Right kidney (tissue), 1 donor: ENCODE results near the gene MLLT10.
"Not testable (repeated sequence)": the region's sequence is repeated elsewhere in the genome, so short reads cannot be mapped to it uniquely, and the experiment has no call there.

Experiments used
- DNase-seq: peaks from one replicate; pipeline ENCODE4 v3.0.0-alpha.2; 2016

The MLLT10 gene

DNA sequence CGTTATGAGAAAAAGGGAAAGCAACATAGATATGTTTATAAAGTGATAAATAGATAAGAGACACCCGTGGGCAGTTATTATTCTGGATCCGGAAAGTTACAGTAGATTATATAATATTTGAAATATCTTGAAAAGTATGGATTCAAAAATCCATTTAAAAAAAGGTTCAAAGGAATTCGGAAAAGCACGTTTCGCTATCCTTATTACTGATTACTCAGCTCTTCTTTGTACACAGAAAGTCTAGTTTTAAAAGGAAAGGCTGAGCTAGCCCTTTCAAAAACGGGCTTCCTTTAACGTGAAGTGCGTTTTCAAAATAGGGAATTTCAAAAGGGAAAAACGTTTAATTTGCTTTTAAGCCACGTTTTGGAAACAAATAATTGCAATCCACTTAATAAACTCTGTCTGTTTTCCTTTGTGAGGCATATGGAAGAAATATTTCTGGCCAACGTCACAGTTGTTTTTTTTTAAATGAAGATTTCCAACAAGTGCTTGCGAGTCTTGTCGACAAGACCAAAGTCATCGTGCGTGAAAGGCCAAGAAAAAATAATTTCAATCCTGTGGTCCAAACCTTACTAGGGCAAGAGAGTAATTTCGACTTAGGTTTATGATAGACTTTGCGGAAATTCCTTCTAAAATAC, 6.3 kb upstream of the MLLT10 start:
- DNase-seq, result peak; percentile 69

DNA sequence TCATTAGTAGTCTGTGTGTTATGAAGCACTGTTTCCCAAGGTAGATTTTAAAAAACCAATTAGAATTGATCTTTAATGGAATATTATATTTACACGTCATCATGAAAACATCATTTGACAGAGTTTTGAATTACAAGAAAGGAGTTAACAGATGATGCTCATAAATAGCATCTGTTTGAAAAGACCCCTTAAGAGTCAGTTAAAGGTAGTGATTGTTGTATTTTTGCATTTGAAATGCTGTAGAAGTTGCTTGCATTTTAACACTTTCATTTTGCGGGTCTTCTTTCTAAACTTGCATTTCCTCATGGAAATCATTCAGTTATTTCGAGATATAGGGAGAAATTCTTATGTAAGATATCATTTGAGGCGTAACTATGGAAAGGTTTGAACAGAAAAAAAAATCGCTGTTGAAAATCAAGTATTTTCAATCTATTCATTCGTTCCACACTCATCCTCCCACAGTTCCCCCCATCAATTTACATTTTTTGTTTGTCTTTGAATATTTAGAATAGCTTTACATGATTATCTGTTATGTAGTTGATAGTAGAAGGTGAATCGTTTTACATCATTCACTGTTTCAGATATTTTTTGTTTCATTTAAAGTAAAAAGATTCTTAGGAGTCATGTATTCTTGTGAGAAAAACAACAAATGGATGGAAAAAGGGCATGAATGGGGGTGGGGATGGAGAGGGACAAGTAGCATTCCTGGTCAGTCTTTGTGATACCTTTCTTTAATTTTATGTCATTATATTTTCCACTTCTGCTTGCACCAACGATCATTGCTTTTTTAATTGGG, 5.6 kb upstream of the MLLT10 start:
- DNase-seq, result peak; percentile 73

DNA sequence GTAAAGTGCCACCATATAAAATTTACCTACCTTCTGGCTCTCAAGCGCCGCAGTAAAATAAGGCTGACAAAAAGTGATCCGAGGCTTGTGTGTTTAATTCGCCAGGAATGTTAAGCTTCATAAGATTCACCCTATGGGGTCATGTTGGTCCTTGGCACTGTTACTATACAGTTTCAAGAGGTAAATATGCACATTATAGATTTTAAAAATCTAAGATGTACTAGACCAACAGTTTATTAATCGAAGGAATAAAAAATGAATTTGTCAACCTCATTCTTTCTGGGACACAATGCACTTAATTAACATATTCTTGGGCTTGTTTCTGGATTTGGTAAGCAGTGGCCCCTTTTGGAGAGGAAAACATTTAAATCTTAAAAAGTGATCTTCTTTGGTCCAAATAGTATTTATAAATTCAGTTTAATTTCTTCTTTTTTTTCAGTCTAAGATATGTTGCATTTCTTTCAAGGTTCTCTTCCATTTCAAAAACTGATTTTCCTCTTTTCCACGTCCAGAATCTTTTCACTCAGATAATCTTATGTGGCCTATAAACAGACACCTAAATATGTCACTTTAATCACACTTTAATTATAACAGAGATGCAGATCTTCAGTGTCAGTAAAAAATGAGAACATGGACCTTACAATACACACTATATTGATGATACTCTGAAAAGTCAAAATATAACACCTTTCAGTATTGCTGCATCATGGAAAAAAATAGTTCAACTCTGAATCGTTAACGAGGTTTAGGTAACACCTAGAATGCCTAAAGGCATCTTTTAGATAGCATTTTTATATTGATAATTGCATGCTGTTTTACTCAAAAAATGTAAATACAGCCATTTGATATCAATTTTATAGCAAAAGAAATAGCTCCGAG, 4.8 kb upstream of the MLLT10 start:
- DNase-seq, result no peak

DNA sequence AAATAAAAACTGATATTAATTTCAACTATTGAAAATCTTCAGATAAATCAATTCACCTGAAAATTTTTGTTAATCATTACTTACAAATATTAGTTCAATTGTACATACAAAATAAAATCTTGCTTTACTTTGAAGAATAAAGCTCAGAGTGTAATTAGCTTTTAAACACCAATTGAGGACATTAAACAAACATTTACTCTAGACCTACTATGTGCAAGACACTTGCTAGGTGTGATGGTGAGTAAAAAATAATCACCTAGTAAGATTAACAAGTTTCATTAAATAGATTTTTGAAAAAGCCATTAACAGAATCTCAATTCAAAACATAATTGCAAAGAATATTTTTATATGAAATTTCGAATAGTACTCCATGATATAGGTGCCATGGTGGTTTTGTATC, 3.9 kb upstream of the MLLT10 start:
- DNase-seq, result no peak

DNA sequence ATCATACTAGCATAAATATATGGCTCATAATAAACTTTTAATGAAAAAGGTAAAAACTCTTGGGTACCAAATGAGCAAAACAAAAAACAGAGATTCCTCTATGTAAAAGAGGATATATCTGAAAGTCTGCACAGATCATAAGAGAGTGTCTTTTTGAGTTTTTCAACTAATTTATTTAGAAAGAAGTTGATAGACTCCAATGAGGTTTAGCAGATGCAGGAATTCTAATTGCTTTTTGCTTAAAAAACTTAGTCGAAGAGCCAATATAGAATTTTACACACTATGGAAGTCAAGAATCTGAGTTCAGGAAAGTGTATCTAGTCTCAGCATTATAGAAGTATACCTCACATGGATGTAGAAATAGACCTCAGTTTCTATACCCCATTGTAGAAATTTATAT, 3.4 kb upstream of the MLLT10 start:
- DNase-seq, result peak; percentile 10

DNA sequence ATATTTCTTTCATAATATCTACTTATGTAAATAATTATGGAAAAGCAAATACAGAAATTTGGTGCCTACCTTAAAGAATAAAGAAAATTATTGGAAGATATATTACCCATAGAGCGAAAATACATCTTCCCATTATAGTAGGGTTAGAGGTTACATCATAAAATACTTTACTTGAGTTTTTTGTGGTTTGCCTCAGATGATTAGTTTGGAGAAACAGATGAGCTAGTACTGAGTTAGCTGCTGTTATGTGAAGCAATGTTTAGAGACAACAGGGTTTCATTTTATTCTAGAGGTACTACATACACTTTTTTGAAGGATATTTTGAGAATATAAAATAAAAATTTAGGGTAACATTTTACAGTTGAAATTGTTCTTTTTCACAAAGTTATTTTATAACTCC, 2.9 kb upstream of the MLLT10 start:
- no peak for DNase-seq

DNA sequence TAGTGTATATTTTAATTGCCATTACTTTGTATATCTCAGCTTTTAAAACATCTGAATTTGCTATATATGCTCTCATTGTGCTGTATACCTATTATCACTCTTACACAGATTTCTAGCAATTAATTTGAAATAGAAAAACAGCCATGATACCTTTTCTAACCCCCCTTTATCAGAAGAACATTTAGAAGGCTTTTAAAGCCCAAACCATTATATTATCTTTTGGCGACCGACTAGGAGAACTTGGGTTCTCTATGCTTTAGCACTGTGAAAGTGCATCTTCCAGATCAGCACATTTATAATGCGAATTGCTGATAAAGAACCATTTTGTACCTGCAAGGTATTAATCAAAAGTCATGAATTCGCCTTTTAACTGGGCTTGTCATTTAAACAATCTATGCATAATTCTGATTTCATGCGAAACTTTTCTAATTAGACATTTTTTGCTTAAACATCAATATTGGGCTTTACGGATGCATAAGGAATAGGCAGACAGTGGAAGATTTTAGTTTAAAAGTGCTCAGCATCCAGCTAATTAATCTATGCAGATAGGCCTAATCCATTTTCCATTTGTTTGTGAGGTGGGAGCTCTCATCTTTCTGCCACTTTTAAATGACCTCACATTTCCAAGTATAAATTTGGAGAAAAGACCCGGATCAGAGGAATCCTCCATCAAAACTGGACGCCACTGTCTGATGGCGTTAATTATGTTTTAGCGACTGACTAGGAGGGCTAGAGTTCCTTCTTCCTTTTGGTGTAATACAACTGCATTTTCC, 1.2 kb upstream of the MLLT10 start:
- no peak for DNase-seq

DNA sequence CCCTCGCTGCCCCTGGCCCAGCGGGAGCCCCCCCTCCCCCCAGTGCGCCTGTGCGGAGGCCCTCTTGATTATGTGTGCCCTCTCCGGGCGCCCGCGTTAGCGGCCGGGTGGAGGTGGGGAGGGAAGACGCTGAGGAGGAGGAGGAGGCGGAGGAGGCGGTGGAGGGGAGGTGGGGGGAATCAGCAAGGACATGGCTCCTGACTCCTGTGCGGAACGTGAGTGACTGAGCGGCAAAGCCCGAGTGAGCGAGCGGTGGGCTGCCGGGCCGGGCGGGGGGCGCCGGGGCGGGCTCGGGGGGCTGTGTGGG, 201 bp downstream of the MLLT10 start:
- no peak for DNase-seq

DNA sequence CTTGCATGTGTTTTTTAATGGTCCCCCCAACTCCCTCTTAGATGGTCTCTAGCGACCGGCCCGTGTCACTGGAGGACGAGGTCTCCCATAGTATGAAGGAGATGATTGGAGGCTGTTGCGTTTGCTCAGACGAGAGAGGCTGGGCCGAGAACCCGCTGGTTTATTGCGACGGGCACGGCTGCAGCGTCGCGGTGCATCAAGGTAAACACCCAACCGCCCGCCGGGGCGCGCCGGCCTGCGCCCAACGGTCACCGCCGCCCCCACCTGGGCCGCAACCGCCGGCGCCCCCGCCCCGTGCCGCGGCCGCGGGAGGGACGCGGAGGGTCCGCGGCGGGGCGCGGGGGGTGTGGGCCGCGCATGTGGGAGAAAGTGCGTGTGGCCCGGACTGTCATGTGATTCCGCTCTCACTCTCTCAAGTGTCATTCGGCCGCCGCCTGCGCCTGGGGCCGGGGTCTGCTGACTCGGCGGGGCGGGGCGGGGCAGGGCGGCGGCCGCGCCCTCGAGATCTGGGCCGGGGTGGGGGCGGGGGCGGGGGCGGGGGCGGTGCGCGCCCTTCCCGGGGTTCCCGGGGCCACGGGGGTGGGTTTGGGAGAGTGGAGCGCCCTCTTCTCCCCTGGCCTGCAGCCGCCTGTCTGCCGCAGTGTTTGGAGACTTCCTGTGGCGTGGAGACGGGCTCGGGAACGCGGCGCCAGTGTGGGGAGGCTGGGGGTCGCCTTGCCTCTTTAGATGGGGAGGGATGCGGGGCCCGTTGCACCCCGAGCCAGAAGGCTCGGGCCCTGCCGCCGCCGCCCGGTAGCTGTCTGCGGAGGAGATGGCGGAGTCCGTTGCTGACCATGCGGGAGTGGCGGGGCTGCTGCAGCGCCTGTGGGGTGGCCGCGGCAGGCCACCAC, 817 bp downstream of the MLLT10 start:
- peak; percentile 77 for DNase-seq

DNA sequence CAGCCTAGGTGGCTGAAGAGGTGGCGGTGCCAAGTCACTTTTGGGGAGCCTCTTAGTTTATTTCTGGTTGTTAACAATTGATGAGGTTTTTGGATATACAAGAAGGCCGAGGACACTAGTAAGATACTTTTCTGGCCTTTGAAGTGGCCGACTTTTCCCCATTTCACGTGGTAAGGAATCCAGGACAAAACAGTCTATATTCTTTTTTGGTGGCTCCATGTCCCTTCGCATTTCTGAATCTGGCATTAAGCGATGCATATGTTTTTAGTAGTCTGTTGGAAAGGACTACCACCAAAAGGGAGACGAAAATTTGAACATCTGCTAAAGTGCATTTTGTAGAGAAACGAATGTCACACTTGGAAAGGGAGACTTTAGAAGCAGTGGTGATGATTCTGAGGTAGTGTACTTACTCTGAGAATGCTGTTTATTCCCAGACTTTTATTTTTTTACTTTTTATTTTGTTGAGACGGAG, 1.5 kb downstream of the MLLT10 start:
- no peak for DNase-seq

DNA sequence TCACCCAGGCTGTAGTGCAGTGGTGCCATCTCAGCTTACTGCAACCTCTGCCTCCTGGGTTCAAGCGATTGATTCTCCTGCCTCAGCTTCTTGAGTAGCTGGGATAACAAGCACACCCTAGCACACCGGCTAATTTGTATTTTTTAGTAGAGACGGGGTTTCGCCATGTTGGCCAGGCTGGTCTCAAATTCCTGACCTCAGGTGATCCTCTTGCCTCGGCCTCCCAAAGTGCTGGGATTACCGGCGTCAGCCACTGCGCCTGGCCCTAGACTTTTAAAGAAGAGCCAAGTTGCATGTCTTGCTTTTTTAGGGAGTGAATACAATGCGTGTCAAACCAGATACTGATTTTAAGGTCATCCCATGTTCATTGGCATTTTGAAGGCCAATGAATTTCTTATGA, 1.9 kb downstream of the MLLT10 start:
- not testable (repeated sequence) for DNase-seq

DNA sequence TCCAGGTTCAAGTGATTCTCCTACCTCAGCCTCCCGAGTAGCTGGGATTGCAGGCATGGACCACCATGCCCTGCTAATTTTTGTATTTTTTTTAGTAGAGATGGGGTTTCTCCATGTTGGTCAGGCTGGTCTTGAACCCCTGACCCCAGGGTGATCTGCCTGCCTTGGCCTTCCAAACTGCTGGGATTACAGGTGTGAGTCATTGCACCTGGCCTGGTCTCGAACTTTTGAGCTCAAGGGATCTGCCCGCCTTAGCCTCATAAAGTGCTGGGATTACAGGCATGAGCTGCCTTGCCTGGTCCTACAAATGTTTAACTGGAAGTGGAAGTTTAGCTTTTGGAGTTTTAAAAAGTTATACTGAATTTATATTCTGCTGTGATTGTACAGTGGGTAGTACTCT, 2.8 kb downstream of the MLLT10 start:
- no peak for DNase-seq

DNA sequence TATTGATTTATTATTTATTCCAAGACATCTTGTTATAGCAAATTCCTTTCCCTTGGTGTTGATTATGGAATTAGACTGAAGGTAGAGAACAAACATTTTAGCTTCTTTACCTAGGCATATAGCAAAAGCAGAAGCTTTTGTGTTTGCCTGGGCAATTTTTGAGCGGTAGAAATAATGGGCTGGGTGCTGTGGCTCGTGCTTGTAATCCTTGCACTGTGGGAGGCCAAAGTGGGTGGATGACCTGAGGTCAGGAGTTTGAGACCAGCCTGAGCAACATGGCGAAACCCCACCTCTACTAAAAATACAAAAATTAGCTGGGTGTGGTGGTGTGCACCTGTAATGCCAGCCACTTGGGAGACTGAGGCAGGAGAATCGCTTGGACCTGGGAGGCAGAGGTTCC, 6.7 kb downstream of the MLLT10 start:
- DNase-seq, result not testable (repeated sequence)

DNA sequence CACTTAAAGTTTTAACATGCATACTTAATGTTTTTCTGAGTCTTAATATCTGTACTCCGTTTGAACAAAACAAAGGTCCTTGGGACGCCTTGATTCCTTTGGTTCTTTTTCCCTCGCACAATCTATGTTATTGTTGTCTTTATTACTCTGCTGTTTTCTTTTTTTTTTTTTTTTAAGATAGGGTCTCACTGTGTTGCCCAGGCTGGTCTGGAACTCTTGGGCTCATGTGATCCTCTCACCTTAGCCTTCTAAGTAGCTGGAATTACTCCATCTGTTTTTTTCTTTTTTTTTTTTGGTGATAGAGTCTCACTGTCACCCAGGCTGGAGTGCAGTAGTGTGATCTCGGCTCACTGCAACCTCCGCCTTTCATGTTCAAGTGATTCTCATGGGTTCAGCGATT, 13.2 kb downstream of the MLLT10 start:
- DNase-seq, result no peak

DNA sequence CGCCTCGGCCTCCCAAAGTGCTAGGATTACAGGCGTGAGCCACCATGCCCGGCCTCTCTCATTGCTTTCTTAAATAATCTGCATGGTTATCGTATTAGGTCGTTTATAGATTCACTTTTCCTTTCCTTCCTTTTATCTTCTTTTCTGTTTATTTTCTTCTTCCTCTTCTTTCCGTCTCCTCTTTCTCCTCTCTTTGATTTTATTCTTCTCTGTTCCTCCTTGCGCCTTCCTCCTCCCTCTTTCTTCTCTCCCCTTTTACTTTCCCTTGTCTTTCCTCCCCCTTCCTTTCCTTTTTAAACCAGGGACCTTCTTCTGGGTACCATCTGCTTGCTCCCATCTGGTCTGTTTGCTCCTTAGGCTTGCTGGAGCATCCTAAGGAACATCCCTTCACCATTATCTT, 18.6 kb downstream of the MLLT10 start:
- DNase-seq, result no peak

DNA sequence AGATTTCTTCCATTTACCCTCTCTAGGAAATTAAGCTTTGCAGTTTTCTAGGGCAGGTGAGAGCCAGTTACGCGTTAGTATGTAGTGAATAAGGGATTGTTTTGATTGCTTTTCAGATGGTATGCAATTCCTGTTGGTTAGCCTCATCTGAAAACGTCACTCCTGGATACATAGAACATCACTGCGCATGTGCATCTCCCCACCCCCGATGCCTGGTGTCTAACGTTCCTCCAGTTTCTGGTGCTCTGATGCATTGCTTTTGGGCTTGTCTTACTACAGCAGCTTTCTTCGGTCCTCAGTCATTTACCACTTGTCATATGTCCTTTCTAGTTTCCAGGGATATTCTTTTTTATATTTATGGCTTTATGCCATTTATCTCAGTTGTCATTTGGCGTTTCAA, 22.5 kb downstream of the MLLT10 start:
- DNase-seq, result no peak

DNA sequence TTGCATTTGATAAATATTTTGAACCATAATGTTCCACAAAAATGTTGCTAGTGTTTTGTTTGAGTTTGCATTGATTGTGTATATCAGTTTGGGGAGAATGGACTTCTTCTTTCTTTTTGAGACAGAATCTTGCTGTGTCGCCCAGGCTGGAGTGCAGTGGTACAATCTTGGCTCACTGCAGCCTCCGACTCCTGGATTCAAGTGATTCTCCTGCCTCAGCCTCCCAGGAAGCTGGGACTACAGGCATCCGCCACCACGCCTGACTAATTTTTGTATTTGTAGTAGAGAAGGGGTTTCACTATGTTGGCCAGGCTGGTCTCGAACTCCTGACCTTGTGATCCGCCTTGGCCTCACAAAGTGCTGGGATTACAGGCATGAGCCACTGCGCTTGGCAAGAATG, 25.0 kb downstream of the MLLT10 start:
- not testable (repeated sequence) for DNase-seq

DNA sequence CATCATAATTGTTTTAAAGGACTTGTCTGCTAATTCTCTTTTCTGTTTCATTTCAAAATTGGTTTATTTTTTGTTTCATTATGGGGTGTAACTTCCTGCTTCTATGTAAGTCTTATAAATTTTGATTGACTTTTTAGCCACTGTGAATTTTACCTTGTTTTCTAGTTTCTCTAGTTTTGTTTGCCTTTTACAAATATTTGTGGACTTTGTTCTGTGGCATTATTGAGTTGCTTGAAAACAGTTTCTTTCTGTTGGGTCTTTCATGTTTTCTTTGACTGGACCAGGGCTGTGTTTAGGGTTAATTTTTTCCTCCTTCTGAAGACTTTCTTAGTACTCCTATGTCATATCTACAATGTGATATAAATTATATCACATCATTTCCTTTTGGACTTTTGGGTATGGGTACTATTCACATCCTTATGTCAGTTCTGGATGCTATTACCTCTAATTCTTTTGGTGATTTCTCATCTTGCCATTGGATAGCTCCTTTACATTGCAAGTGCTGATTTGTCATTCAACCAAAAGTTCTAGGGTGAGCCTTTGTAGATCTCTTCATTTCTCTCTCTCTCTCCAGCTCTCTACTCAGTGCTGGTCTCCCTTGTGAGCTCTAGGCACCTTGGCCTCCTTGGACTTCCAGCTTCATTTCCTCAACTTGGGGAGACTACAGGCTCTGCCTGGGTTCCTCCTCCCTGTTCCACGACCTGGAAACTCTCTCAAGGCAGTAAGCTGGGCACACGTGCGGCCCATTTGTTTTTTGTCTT, 36.9 kb downstream of the MLLT10 start:
- no peak for DNase-seq

DNA sequence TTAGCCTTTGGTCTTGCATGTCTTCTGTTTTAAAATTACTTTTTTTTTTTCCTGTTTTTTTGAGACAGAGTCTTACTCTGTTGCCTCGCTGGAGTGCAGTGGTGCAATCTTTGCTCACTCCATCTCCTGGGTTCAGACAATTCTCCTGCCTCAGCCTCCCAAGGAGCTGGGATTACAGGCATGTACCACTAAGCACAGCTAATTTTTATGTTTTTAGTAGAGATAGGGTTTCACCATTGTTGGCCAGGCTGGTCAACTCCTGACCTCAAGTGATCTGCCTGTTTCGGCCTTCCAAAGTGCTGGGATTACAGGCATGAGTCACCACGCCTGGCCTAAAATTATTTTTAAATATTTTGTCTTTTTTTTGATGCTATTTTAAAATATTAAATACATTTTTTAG, 38.5 kb downstream of the MLLT10 start:
- no peak for DNase-seq

DNA sequence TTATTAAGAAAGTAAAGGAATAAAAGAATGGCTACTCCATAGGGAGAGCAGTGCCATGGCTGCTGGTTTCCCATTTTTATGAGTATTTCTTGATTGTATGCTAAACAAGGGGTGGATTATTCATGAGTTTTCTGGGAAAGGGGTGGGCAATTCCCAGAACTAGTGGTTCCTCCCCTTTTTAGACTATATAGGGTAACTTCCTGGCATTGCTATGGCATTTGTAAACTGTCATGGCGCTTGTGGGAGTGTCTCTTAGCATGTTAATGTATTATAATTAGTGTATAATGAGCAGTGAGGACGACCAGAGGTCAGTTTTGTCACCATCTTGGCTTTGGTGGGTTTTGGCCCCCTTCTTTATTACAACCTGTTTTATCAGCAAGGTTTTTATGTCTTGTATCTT, 40.5 kb downstream of the MLLT10 start:
- not testable (repeated sequence) for DNase-seq

DNA sequence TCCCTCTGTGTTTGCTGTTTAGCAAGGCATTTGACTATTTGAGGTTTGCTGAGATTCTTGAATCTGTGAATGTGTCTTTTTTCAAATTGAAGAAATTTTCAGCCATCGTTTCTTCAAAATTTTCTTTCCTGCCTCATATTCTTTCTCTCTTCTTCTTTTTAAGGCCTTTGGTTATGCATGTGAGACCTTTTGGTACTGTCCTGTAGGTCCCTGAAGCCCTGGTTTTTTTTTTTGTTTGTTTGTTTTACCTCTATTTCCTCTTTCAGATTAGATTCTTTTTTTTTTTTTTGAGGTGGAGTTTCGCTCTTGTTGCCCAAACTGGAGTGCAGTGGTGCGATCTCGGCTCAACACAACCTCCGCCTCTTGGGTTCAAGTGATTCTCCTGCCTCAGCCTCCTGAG, 45.3 kb downstream of the MLLT10 start:
- DNase-seq, result no peak
